Upper lobe of left lung (tissue), 6 donors: ENCODE results near the gene HMBS. TPM values are rescaled to one million over a fixed set of nuclear protein-coding genes. Genes with fewer than 3 reads are reported as not detected.

Experiments
- ATAC-seq, 2 donors: fragments of 200-7000 bp; cut with Tn5 transposase; one replicate each; pipeline ENCODE4 v1.9.1; 2022; ENCODE audit warnings: mild to moderate bottlenecking in 2 of 2, moderate library complexity in 2 of 2; ENCODE audit not compliant: low FRiP score in 2 of 2
- DNase-seq, 2 donors: peaks; one replicate each; pipeline ENCODE4 v3.0.0-alpha.2; 2019 to 2020
- H3K27ac ChIP-seq, 4 donors: fragments of 200-600 bp; sonication (generic); one replicate each; pipeline ENCODE4 v1.5.1; 2016 to 2019
- H3K27me3 ChIP-seq, 4 donors: fragments of 200-600 bp; sonication (generic); one replicate each; pipeline ENCODE4 v1.5.1; 2017 to 2019
- H3K36me3 ChIP-seq, 4 donors: fragments of 200-600 bp; sonication (generic); one replicate each; pipeline ENCODE4 v1.5.1; 2016 to 2019
- H3K4me1 ChIP-seq, 4 donors: fragments of 200-600 bp; sonication (generic); one replicate each; pipeline ENCODE4 v1.5.1; 2018 to 2019
- H3K4me3 ChIP-seq, 4 donors: fragments of 200-600 bp; sonication (generic); one replicate each; pipeline ENCODE4 v1.5.1; 2017 to 2019; ENCODE audit warnings: mild to moderate bottlenecking in 2 of 4, moderate library complexity in 1 of 4
- H3K9me3 ChIP-seq, 4 donors: fragments of 200-600 bp; sonication (generic); one replicate each; pipeline ENCODE4 v1.5.1; 2018 to 2019
- CTCF ChIP-seq, 6 experiments: fragments of 450-650 bp in 4 of 6; fragments of 200-600 bp in 2 of 6; sonication (generic) in 2 of 6; IDR thresholded peaks; one replicate each; pipeline ENCODE4 v1.5.1; 2016 to 2019; ENCODE audit warnings: antibody characterized with exemption in 6 of 6
- EP300 ChIP-seq, 4 donors: sonication (generic); formaldehyde crosslinking; IDR thresholded peaks; one replicate each; pipeline ENCODE4 v1.5.1; 2017; ENCODE audit warnings: antibody characterized with exemption in 4 of 4, control low read depth in 2 of 4
- POLR2A ChIP-seq, 4 donors: fragments of 450-650 bp; IDR thresholded peaks; one replicate each; pipeline ENCODE4 v1.5.1; 2016 to 2017; ENCODE audit warnings: antibody characterized with exemption in 4 of 4, mild to moderate bottlenecking in 2 of 4
- POLR2AphosphoS5 ChIP-seq, 2 donors: sonication (generic); formaldehyde crosslinking; IDR thresholded peaks; one replicate each; pipeline ENCODE4 v1.5.1; 2017; ENCODE audit warnings: antibody characterized with exemption in 2 of 2
- WGBS, 2 donors: methylation state at CpG; one replicate each; pipeline ENCODE4 v1.1.5; 2017 to 2018; 5-methylcytosine and 5-hydroxymethylcytosine counted together
- total RNA-seq, 6 donors: library from RNA; depleted of rRNA in 4 of 6; stranded (reverse); fragments of >200 nt in 4 of 6; gene quantifications; one replicate each; pipeline versions ENCODE4 v1.1.0 to v1.2.1, GENCODE V29; 2016 to 2021
- donor health status: DM: no; HTN: no; CAD: no; lungs with moderate emphysema.
- donor health status: DM: no; HTN: yes; CAD: no; lungs with severe emphysema.

The HMBS gene
- total RNA-seq, 6 donors from 2014 or later: 8.4 to 20.4 (median 13.4) TPM

DNA sequence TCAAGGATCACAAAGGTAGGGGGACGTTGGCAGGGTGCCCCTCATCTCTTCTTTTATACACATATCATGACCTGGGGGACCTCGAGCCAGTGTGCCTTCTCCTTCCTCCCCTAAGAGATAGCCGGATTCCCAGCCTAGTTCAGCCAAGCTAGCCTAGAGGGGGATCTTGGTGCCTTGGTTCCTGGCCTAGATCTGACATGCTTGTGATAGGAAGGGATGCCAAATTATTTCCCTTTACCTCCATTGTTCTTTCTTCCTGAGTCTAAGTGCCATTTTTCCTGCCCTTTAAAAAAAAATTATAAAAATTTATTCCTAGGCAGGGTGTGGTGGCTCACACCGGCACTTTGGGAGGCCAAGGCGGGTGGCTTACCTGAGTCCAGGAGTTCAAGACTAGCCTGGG, 29.7 kb downstream of the HMBS start:
- DNase-seq (no peak), ATAC-seq (no peak)
- peak overlapping the region in 1 of 4 donors; percentile 0 for H3K27ac ChIP-seq
- peaks cover 22 to 69% (median 50%) of the 10 kb centered on the region in 4 donors for H3K36me3 ChIP-seq
- peaks cover under 1 to 14% (median 2%) of the 10 kb centered on the region in 4 donors for H3K4me1 ChIP-seq
- WGBS, 2 donors: 73 to 84% methylated on average over 5 of the region's 5 CpGs
- TF ChIP-seq POLR2A (IDR thresholded peaks at IDR 0.05) (no peak), EP300 (IDR thresholded peaks at IDR 0.05) (no peak), POLR2AphosphoS5 (IDR thresholded peaks at IDR 0.05) (no peak), CTCF (IDR thresholded peaks at IDR 0.05) (no peak)
- H3K9me3 ChIP-seq: no peaks in the 10 kb centered on the region
- no peaks in the 10 kb centered on the region for H3K27me3 ChIP-seq
- no peak overlapping the region for H3K4me3 ChIP-seq

- ATAC-seq (peak in 1 of 2 donors; percentile 83), DNase-seq (peak in 1 of 2 donors; percentile 69)
- peaks cover 22 to 62% (median 47%) of the 10 kb centered on the region in 4 donors for H3K36me3 ChIP-seq
- H3K27me3 ChIP-seq: no peaks in the 10 kb centered on the region
- peaks cover 2 to 6% (median 3%) of the 10 kb centered on the region in 4 donors for H3K4me1 ChIP-seq
- H3K9me3 ChIP-seq: no peaks in the 10 kb centered on the region
- H3K4me3 ChIP-seq: peak overlapping the region in 3 of 4 donors; percentile 6 to 35 (median 18)
- 60 to 65% methylated on average over 24 of the region's 24 CpGs for WGBS, 2 donors
- H3K27ac ChIP-seq: peak overlapping the region; percentile 49 to 83 (median 74)
- TF ChIP-seq POLR2A (IDR thresholded peaks at IDR 0.05): peak in 1 of 4 donors; percentile 37
- no peak for TF ChIP-seq CTCF (IDR thresholded peaks at IDR 0.05)
- no peak for TF ChIP-seq POLR2AphosphoS5 (IDR thresholded peaks at IDR 0.05)
These were observed 31.0 kb downstream of the HMBS start for GRCh38 chr11:119115484-119116234.

DNA sequence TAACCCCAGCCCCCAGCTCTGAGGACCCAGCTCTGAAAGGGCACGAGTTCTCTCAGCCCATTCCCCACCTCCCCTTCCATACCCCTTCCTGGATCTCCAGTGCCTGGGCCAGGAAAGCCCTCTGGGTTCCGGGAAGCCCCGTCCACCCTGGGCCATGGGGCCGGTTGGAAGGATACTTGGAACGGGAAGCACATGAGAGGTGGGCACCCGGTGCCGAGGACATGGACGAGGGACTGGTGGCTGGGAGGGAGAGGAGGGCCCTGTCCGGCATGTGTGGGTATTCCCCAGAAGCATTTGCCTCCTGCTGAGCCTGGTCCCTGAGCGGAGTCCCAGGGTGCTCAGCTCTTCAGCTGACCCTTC, 31.5 kb downstream of the HMBS start:
- Histone ChIP-seq H3K4me1 (peaks cover 4 to 9% (median 6%) of the 10 kb centered on the region in 4 donors), H3K9me3 (no peaks in the 10 kb centered on the region), H3K27me3 (no peaks in the 10 kb centered on the region), H3K4me3 (peak overlapping the region in 2 of 4 donors; percentile 18 to 35), H3K36me3 (peaks cover 17 to 56% (median 43%) of the 10 kb centered on the region in 4 donors), H3K27ac (peak overlapping the region; percentile 49 to 83 (median 74))
- 85 to 91% methylated on average over 10 of the region's 10 CpGs for WGBS, 2 donors
- no peak for TF ChIP-seq POLR2AphosphoS5 (IDR thresholded peaks at IDR 0.05)
- no peak for TF ChIP-seq CTCF (IDR thresholded peaks at IDR 0.05)
- TF ChIP-seq POLR2A (IDR thresholded peaks at IDR 0.05): no peak
- TF ChIP-seq EP300 (IDR thresholded peaks at IDR 0.05): no peak
- DNase-seq (no peak), ATAC-seq (no peak)

DNA sequence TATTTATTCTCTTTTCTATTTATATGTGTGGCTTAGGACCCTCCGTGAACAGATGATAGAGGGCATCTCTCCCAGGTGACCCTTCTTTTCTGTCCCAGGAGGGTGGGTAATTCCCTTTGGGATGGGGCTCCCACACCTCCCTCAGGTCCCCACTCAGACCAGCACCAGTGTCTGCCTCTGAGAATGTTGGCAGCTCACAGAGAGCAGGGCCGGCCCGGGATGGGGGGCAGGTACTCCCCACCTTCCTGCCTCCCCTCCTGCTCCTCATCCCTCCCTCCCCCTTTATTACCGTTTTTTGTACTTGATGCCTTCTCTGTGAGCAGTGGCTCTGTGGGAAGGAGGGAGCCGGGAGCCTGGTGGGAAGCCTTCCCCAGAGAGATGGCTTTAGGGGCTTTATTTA, 31.9 kb downstream of the HMBS start:
- WGBS, 2 donors: 75 to 82% methylated on average over 5 of the region's 5 CpGs
- H3K4me1 ChIP-seq: peaks cover 4 to 9% (median 6%) of the 10 kb centered on the region in 4 donors
- no peaks in the 10 kb centered on the region for H3K9me3 ChIP-seq
- H3K4me3 ChIP-seq: no peak overlapping the region
- no peak for DNase-seq
- ATAC-seq: no peak
- H3K36me3 ChIP-seq: peaks cover 15 to 52% (median 40%) of the 10 kb centered on the region in 4 donors
- peak overlapping the region in 3 of 4 donors; percentile 72 to 83 (median 77) for H3K27ac ChIP-seq
- no peaks in the 10 kb centered on the region for H3K27me3 ChIP-seq
- TF ChIP-seq EP300 (IDR thresholded peaks at IDR 0.05): no peak
- TF ChIP-seq POLR2A (IDR thresholded peaks at IDR 0.05): no peak
- no peak for TF ChIP-seq POLR2AphosphoS5 (IDR thresholded peaks at IDR 0.05)
- TF ChIP-seq CTCF (IDR thresholded peaks at IDR 0.05): no peak
